Activated T-cell treated with anti-CD3 and anti-CD28 coated beads, Interleukin-2, amount 50 U/mL, for 4 hours (primary cell): ENCODE data around the gene ZNF32. TPM values are rescaled to one million over a fixed set of nuclear protein-coding genes. Genes with fewer than 3 reads are reported as not detected.

Experiments
- ATAC-seq, 2 donors: fragments of 200-7000 bp; cut with Tn5 transposase; one replicate each; pipeline ENCODE4 v1.10.0; 2021
- DNase-seq: peaks from one replicate; pipeline ENCODE4 v3.0.0-alpha.2; 2020
- H3K27me3 Mint-ChIP-seq: one replicate; pipeline ENCODE4 v1.8.0; 2021; ENCODE audit warnings: low read depth, mixed read lengths
- H3K36me3 Mint-ChIP-seq: one replicate; pipeline ENCODE4 v1.8.0; 2022; ENCODE audit warnings: mixed read lengths; ENCODE audit not compliant: insufficient read depth
- H3K4me1 Mint-ChIP-seq: one replicate; pipeline ENCODE4 v1.8.0; 2021; ENCODE audit warnings: low read depth, mixed read lengths
- H3K4me3 Mint-ChIP-seq: one replicate; pipeline ENCODE4 v1.8.0; 2021; ENCODE audit warnings: mild to moderate bottlenecking, moderate library complexity, mixed read lengths
- H3K9me3 Mint-ChIP-seq: one replicate; pipeline ENCODE4 v1.8.0; 2021; ENCODE audit warnings: mixed read lengths
- total RNA-seq, 3 donors: library from RNA; stranded (reverse); gene quantifications; one replicate each; pipeline ENCODE4 v1.2.1, GENCODE V29; 2021

Gene ZNF32
- total RNA-seq, 3 donors from 2014 or later, result 17.8 to 23.6 (median 22.4) TPM

GRCh38 chr10:43687373-43687772 is 38.7 kb upstream of the ZNF32 start:
- H3K27me3 Mint-ChIP-seq, result peaks cover 22% of the 10 kb centered on the region
- no peaks in the 10 kb centered on the region for H3K36me3 Mint-ChIP-seq
- no peak for ATAC-seq
- H3K4me1 Mint-ChIP-seq, result peaks cover 7% of the 10 kb centered on the region
- no peaks in the 10 kb centered on the region for H3K9me3 Mint-ChIP-seq
- no peak for DNase-seq
- H3K4me3 Mint-ChIP-seq, result peak overlapping the region; percentile 11

- no peak for DNase-seq
- Mint-ChIP-seq H3K9me3 (no peaks in the 10 kb centered on the region), H3K27me3 (peaks cover 26% of the 10 kb centered on the region), H3K36me3 (no peaks in the 10 kb centered on the region), H3K4me1 (peaks cover 7% of the 10 kb centered on the region), H3K4me3 (no peak overlapping the region)
- ATAC-seq, result no peak
Measured at GRCh38 chr10:43686414-43686813, 37.7 kb upstream of the ZNF32 start.

GRCh38 chr10:43685744-43686143 is 37.1 kb upstream of the ZNF32 start:
- no peak overlapping the region for H3K4me3 Mint-ChIP-seq
- peaks cover 23% of the 10 kb centered on the region for H3K27me3 Mint-ChIP-seq
- peaks cover 7% of the 10 kb centered on the region for H3K4me1 Mint-ChIP-seq
- DNase-seq, result no peak
- no peaks in the 10 kb centered on the region for H3K9me3 Mint-ChIP-seq
- no peaks in the 10 kb centered on the region for H3K36me3 Mint-ChIP-seq
- ATAC-seq, result no peak

DNA sequence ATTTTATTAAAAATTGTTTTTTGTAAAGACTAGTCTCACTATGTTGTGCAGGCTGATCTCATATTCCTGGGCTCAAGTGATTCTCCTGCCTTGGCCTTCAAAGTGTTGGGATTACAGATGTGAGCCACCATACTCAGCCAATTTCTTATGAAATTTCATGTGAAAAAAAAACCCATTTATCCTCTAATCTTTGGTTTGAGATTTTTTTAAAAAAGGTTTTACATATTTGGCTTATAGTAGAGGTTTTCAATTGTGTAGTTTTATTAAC is 35.5 kb upstream of the ZNF32 start:
- no peak for DNase-seq
- no peaks in the 10 kb centered on the region for H3K4me1 Mint-ChIP-seq

DNA sequence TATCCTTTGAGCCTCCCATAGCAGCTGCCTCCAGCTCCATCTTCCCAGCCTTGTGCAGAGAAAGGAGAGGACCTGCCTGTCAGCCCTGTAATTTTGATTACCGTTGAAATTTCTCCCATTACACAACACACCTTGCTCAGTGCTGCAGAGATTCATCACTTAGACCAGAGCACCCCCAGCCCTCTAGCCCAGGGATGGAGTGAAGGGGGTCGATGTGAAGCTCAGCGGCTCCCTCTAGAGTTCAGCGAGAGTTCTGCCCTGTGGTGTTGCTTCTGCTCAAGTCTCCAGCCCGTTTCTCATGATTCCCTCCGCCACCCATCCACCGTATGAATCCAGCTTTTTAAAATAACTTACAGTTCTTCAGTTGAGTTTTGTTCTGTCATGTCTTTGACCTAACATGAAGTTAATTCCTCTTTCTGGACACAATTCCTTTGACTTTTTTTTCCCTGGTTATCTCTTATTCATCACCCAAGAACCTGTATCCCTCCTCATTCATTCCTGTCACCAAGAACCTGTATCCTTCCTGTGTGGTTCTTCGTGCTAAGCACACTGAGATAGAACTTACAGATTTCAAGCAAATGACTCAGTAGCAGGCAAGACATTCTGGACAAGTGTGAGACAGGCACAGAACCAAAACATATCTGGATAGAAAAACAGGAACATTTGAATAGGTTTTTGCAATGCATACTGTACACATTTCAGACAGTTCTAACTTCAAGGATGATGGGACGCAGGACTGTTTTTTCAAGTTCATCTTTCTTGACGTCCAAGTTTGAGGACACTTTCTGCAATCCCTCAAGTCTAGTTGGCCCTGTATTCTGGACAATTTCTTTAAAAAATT is 35.0 kb upstream of the ZNF32 start:
- no peak overlapping the region for H3K4me3 Mint-ChIP-seq
- H3K27me3 Mint-ChIP-seq, result peaks cover 20% of the 10 kb centered on the region
- H3K36me3 Mint-ChIP-seq, result no peaks in the 10 kb centered on the region
- ATAC-seq (peak; percentile 74 to 75), DNase-seq (no peak)
- no peaks in the 10 kb centered on the region for H3K4me1 Mint-ChIP-seq
- no peaks in the 10 kb centered on the region for H3K9me3 Mint-ChIP-seq

More for the DNA sequence above, 35.5 kb upstream of the ZNF32 start:
- H3K27me3 Mint-ChIP-seq, result peaks cover 20% of the 10 kb centered on the region
- no peak overlapping the region for H3K4me3 Mint-ChIP-seq
- H3K36me3 Mint-ChIP-seq, result no peaks in the 10 kb centered on the region
- no peak for ATAC-seq
- no peaks in the 10 kb centered on the region for H3K9me3 Mint-ChIP-seq

GRCh38 chr10:43682956-43683355 is 34.3 kb upstream of the ZNF32 start:
- DNase-seq (no peak), ATAC-seq (no peak)
- Mint-ChIP-seq H3K27me3 (peaks cover 17% of the 10 kb centered on the region), H3K4me3 (no peak overlapping the region), H3K4me1 (no peaks in the 10 kb centered on the region), H3K36me3 (no peaks in the 10 kb centered on the region), H3K9me3 (no peaks in the 10 kb centered on the region)

DNA sequence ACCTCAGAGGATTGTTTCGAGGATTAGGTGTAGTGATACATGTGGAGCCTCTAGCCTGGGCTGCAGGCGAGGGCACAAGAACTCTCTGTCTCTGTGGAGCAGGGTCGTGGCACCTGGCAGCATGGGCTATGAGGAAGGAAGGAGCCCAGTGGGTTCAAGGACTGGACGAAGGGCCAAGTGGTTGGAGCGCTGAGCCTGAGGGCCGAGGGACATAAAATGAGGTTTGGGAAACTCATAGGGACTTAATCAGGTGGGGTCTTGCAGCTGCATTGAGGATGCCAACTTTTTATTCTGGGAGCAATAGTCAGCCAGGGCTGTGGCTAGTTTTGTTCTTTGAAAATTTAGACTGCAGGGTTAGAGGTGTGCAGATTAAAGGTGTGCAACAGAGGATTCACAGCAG is 33.0 kb upstream of the ZNF32 start:
- no peak overlapping the region for H3K4me3 Mint-ChIP-seq
- H3K36me3 Mint-ChIP-seq, result no peaks in the 10 kb centered on the region
- no peak for ATAC-seq
- H3K9me3 Mint-ChIP-seq, result no peaks in the 10 kb centered on the region
- H3K4me1 Mint-ChIP-seq, result no peaks in the 10 kb centered on the region
- no peak for DNase-seq
- peaks cover 16% of the 10 kb centered on the region for H3K27me3 Mint-ChIP-seq

GRCh38 chr10:43681220-43681619 is 32.5 kb upstream of the ZNF32 start:
- Mint-ChIP-seq H3K36me3 (no peaks in the 10 kb centered on the region), H3K9me3 (no peaks in the 10 kb centered on the region), H3K27me3 (peaks cover 16% of the 10 kb centered on the region), H3K4me3 (no peak overlapping the region), H3K4me1 (no peaks in the 10 kb centered on the region)
- DNase-seq (no peak), ATAC-seq (no peak)

- H3K9me3 Mint-ChIP-seq, result no peaks in the 10 kb centered on the region
- no peak overlapping the region for H3K4me3 Mint-ChIP-seq
Measured at GRCh38 chr10:43680035-43680434, 31.4 kb upstream of the ZNF32 start.

GRCh38 chr10:43679509-43679908 is 30.8 kb upstream of the ZNF32 start:
- Mint-ChIP-seq H3K4me3 (no peak overlapping the region), H3K27me3 (peaks cover 16% of the 10 kb centered on the region), H3K36me3 (no peaks in the 10 kb centered on the region), H3K9me3 (no peaks in the 10 kb centered on the region), H3K4me1 (no peaks in the 10 kb centered on the region)
- ATAC-seq, result no peak
- no peak for DNase-seq

More at GRCh38 chr10:43680035-43680434, 31.4 kb upstream of the ZNF32 start:
- Mint-ChIP-seq H3K27me3 (peaks cover 16% of the 10 kb centered on the region), H3K4me1 (no peaks in the 10 kb centered on the region), H3K36me3 (no peaks in the 10 kb centered on the region)
- DNase-seq, result no peak
- no peak for ATAC-seq

GRCh38 chr10:43678654-43679053 is 30.0 kb upstream of the ZNF32 start:
- no peak overlapping the region for H3K4me3 Mint-ChIP-seq
- no peaks in the 10 kb centered on the region for H3K4me1 Mint-ChIP-seq
- DNase-seq, result no peak
- no peaks in the 10 kb centered on the region for H3K9me3 Mint-ChIP-seq
- H3K36me3 Mint-ChIP-seq, result no peaks in the 10 kb centered on the region
- no peak for ATAC-seq
- peaks cover 16% of the 10 kb centered on the region for H3K27me3 Mint-ChIP-seq

GRCh38 chr10:43676901-43677300 is 28.2 kb upstream of the ZNF32 start:
- no peak for ATAC-seq
- Mint-ChIP-seq H3K4me3 (no peak overlapping the region), H3K27me3 (peaks cover 8% of the 10 kb centered on the region), H3K9me3 (no peaks in the 10 kb centered on the region), H3K36me3 (no peaks in the 10 kb centered on the region), H3K4me1 (no peaks in the 10 kb centered on the region)
- no peak for DNase-seq

- no peak overlapping the region for H3K4me3 Mint-ChIP-seq
- ATAC-seq (no peak), DNase-seq (no peak)
- H3K9me3 Mint-ChIP-seq, result no peaks in the 10 kb centered on the region
- peaks cover 7% of the 10 kb centered on the region for H3K27me3 Mint-ChIP-seq
- peaks cover 3% of the 10 kb centered on the region for H3K4me1 Mint-ChIP-seq
- no peaks in the 10 kb centered on the region for H3K36me3 Mint-ChIP-seq
Measured at GRCh38 chr10:43676331-43676730, 27.6 kb upstream of the ZNF32 start.

DNA sequence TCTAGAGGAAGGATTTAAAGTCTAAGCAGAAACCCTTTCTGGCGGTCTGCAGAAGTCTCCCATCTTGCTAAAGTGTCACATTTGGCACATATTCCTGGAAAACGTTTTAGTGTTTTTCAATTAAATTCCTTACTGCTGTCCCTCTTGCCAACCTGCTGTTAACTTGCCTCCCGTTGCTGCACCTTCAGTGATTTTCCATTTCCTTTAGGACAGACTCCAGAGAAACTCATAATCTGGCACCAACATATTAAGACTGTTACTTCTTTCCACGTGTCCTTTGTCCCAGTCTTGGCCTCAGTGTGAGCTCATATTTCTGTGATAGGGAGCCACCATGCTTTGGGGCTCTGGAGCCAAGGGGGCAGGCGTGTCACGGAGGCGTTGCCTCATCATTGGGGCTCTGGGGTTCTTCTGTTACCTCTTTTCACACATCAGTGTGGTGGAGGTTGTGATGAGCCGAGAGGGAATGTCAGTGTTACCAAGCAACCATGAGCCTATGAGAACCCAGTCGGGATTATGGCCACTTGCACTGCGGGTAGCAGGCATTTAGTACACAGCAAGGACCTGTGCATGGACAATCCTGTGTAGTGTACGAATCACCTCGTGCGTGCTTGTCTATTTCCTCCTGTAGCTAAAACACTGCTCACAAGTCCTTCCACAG is 26.0 kb upstream of the ZNF32 start:
- DNase-seq (no peak), ATAC-seq (no peak)
- H3K4me3 Mint-ChIP-seq, result no peak overlapping the region
- H3K4me1 Mint-ChIP-seq, result peaks cover 3% of the 10 kb centered on the region
- no peaks in the 10 kb centered on the region for H3K9me3 Mint-ChIP-seq
- peaks cover 14% of the 10 kb centered on the region for H3K27me3 Mint-ChIP-seq
- H3K36me3 Mint-ChIP-seq, result no peaks in the 10 kb centered on the region

GRCh38 chr10:43673471-43673870 is 24.8 kb upstream of the ZNF32 start:
- H3K4me3 Mint-ChIP-seq, result no peak overlapping the region
- no peaks in the 10 kb centered on the region for H3K36me3 Mint-ChIP-seq
- H3K27me3 Mint-ChIP-seq, result peaks cover 24% of the 10 kb centered on the region
- no peak for DNase-seq
- ATAC-seq, result no peak
- H3K4me1 Mint-ChIP-seq, result peaks cover 3% of the 10 kb centered on the region
- H3K9me3 Mint-ChIP-seq, result no peaks in the 10 kb centered on the region
